Cerebellar cortex (tissue), 1 donor: Measurements from ENCODE around the gene SLC4A2.

Experiments
- DNase-seq: peaks from one replicate; pipeline ENCODE4 v3.0.0-alpha.2; 2015; ENCODE audit warnings: low spot score

Gene SLC4A2

GRCh38 chr7:151080067-151080521 is 20.7 kb downstream of the SLC4A2 start:
- DNase-seq, result peak; percentile 52

GRCh38 chr7:151080522-151081169 is 21.3 kb downstream of the SLC4A2 start, which contains the start of gene FASTK:
Gene FASTK, minus strand, starts transcription at chr7:151080809. Its CDS starts 43 bp downstream, at chr7:151080766.
- DNase-seq, result peak; percentile 91

- peak; percentile 26 for DNase-seq
These were observed 22.0 kb downstream of the SLC4A2 start for GRCh38 chr7:151081170-151082101.

GRCh38 chr7:151082141-151083070 is 23.0 kb downstream of the SLC4A2 start:
- peak; percentile 34 for DNase-seq

- DNase-seq, result peak; percentile 76
These were observed 23.9 kb downstream of the SLC4A2 start, which contains the start of gene TMUB1 for GRCh38 chr7:151083071-151083823. Gene TMUB1, minus strand, starts transcription at chr7:151083493. Its CDS starts 930 bp downstream, at chr7:151082563.

GRCh38 chr7:151083824-151084160 is 24.4 kb downstream of the SLC4A2 start:
- peak; percentile 44 for DNase-seq

- DNase-seq, result peak; percentile 22
These were observed 25.9 kb downstream of the SLC4A2 start for GRCh38 chr7:151085329-151085690.

- DNase-seq, result peak; percentile 90
These were observed 26.6 kb downstream of the SLC4A2 start, which contains the start of gene AGAP3 for GRCh38 chr7:151085691-151086620. Gene AGAP3, plus strand, starts transcription at chr7:151086475. Its CDS starts 267 bp downstream, at chr7:151086742.

GRCh38 chr7:151086802-151087244 is 27.4 kb downstream of the SLC4A2 start:
- no peak for DNase-seq

- no peak for DNase-seq
These were observed 28.0 kb downstream of the SLC4A2 start for GRCh38 chr7:151087245-151088018.

GRCh38 chr7:151088019-151088855 is 28.8 kb downstream of the SLC4A2 start:
- DNase-seq, result no peak

- peak; percentile 57 for DNase-seq
These were observed 29.7 kb downstream of the SLC4A2 start for GRCh38 chr7:151088856-151089699.

- DNase-seq, result peak; percentile 87
These were observed 30.7 kb downstream of the SLC4A2 start for GRCh38 chr7:151089893-151090730.

- DNase-seq, result no peak
These were observed 31.6 kb downstream of the SLC4A2 start for GRCh38 chr7:151091003-151091402.

- DNase-seq, result no peak
These were observed 32.0 kb downstream of the SLC4A2 start for GRCh38 chr7:151091431-151091830.

- no peak for DNase-seq
These were observed 32.6 kb downstream of the SLC4A2 start for GRCh38 chr7:151091988-151092387.
